KOPT-K1 (cell line): ENCODE results near the gene POLD4.
A peak's percentile ranks its signal among the peaks of the same experiment; 100 is the strongest.
"Not testable (repeated sequence)": the region's sequence is repeated elsewhere in the genome, so short reads cannot be mapped to it uniquely, and the experiment has no call there.

Source experiments
- H3K27ac ChIP-seq: fragments of 200-600 bp; sonication (generic); 2 replicates; pipeline ENCODE4 v1.5.1; 2016; ENCODE audit warnings: antibody characterized with exemption, mild to moderate bottlenecking, low read depth, low read length; ENCODE audit not compliant: poor library complexity, severe bottlenecking
- H3K36me3 ChIP-seq: fragments of 200-600 bp; sonication (generic); 2 replicates; pipeline ENCODE4 v1.5.1; 2017; ENCODE audit warnings: antibody characterized with exemption, mild to moderate bottlenecking, low read length, moderate library complexity; ENCODE audit not compliant: insufficient read depth
- H3K9me3 ChIP-seq: fragments of 200-600 bp; sonication (generic); 2 replicates; pipeline ENCODE4 v1.5.1; 2017; ENCODE audit warnings: antibody characterized with exemption, low read length, mild to moderate bottlenecking; ENCODE audit not compliant: insufficient read depth, poor library complexity, severe bottlenecking

The POLD4 gene

GRCh38 chr11:67322049-67322448, 31.3 kb downstream of the POLD4 start:
- Histone ChIP-seq H3K27ac (no peak overlapping the region), H3K36me3 (no peaks in the 10 kb centered on the region), H3K9me3 (no peaks in the 10 kb centered on the region)

- H3K9me3 ChIP-seq: no peaks in the 10 kb centered on the region
- no peaks in the 10 kb centered on the region for H3K36me3 ChIP-seq
- H3K27ac ChIP-seq: no peak overlapping the region
These were observed 32.0 kb downstream of the POLD4 start for GRCh38 chr11:67321313-67321871.

GRCh38 chr11:67320691-67321090, 32.7 kb downstream of the POLD4 start:
- Histone ChIP-seq H3K36me3 (no peaks in the 10 kb centered on the region), H3K27ac (no peak overlapping the region), H3K9me3 (no peaks in the 10 kb centered on the region)

GRCh38 chr11:67320011-67320410, 33.3 kb downstream of the POLD4 start:
- Histone ChIP-seq H3K27ac (no peak overlapping the region), H3K9me3 (no peaks in the 10 kb centered on the region), H3K36me3 (no peaks in the 10 kb centered on the region)

GRCh38 chr11:67318876-67319275, 34.5 kb downstream of the POLD4 start:
- H3K9me3 ChIP-seq, H3K27ac ChIP-seq, H3K36me3 ChIP-seq: not testable (repeated sequence)

- no peaks in the 10 kb centered on the region for H3K9me3 ChIP-seq
- peak overlapping the region; percentile 92 for H3K27ac ChIP-seq
These were observed 35.3 kb downstream of the POLD4 start for GRCh38 chr11:67317888-67318555.

GRCh38 chr11:67317205-67317887, 36.0 kb downstream of the POLD4 start:
- Histone ChIP-seq H3K27ac (peak overlapping the region; percentile 92), H3K36me3 (peaks cover 5% of the 10 kb centered on the region; the same call in 1 of the 2 replicates), H3K9me3 (no peaks in the 10 kb centered on the region)

More at GRCh38 chr11:67317888-67318555, 35.3 kb downstream of the POLD4 start:
- H3K36me3 ChIP-seq: no peaks in the 10 kb centered on the region

GRCh38 chr11:67316882-67317204, 36.5 kb downstream of the POLD4 start:
- no peaks in the 10 kb centered on the region for H3K9me3 ChIP-seq
- peak overlapping the region; percentile 92 for H3K27ac ChIP-seq
- H3K36me3 ChIP-seq: peaks cover 10% of the 10 kb centered on the region; the same call in 1 of the 2 replicates

GRCh38 chr11:67315325-67315909, 37.9 kb downstream of the POLD4 start:
- Histone ChIP-seq H3K9me3 (no peaks in the 10 kb centered on the region), H3K36me3 (peaks cover 24% of the 10 kb centered on the region), H3K27ac (no peak overlapping the region)

GRCh38 chr11:67314218-67314617, 39.1 kb downstream of the POLD4 start:
- H3K9me3 ChIP-seq: no peaks in the 10 kb centered on the region
- H3K36me3 ChIP-seq: peaks cover 36% of the 10 kb centered on the region
- no peak overlapping the region for H3K27ac ChIP-seq

- Histone ChIP-seq H3K36me3 (peaks cover 45% of the 10 kb centered on the region), H3K9me3 (no peaks in the 10 kb centered on the region), H3K27ac (no peak overlapping the region)
These were observed 40.0 kb downstream of the POLD4 start for GRCh38 chr11:67313125-67313890.

GRCh38 chr11:67312187-67313021, 40.9 kb downstream of the POLD4 start:
- Histone ChIP-seq H3K9me3 (no peaks in the 10 kb centered on the region), H3K27ac (no peak overlapping the region), H3K36me3 (peaks cover 53% of the 10 kb centered on the region)

- H3K27ac ChIP-seq: no peak overlapping the region
- no peaks in the 10 kb centered on the region for H3K9me3 ChIP-seq
- peaks cover 60% of the 10 kb centered on the region for H3K36me3 ChIP-seq
These were observed 41.7 kb downstream of the POLD4 start for GRCh38 chr11:67311556-67312082.

- Histone ChIP-seq H3K9me3 (no peaks in the 10 kb centered on the region), H3K36me3 (peaks cover 60% of the 10 kb centered on the region), H3K27ac (no peak overlapping the region)
These were observed 42.2 kb downstream of the POLD4 start for GRCh38 chr11:67311051-67311555.
